BE2C (cell line): ENCODE results near the gene ARMC9.
"Not testable (repeated sequence)": the region's sequence is repeated elsewhere in the genome, so short reads cannot be mapped to it uniquely, and the experiment has no call there.

Experiments
- DNase-seq: peaks from one replicate; pipeline ENCODE4 v3.0.0-alpha.2; 2020
- H3K27me3 ChIP-seq: fragments of 250-450 bp; sonication (Bioruptor Pico); 2 replicates; pipeline ENCODE4 v1.5.1; 2020; ENCODE audit warnings: mild to moderate bottlenecking
- H3K36me3 ChIP-seq: fragments of 250-450 bp; sonication (Bioruptor Pico); 2 replicates; pipeline ENCODE4 v1.5.1; 2020; ENCODE audit warnings: mild to moderate bottlenecking
- H3K4me1 ChIP-seq: fragments of 250-450 bp; sonication (Bioruptor Pico); 2 replicates; pipeline ENCODE4 v1.5.1; 2020
- H3K4me3 ChIP-seq: 2 replicates; pipeline ENCODE4 v1.5.1; 2011; ENCODE audit warnings: low read depth, low read length
- H3K9me3 ChIP-seq: fragments of 250-450 bp; sonication (Bioruptor Pico); 2 replicates; pipeline ENCODE4 v1.5.1; 2020
- CTCF ChIP-seq: IDR thresholded peaks from 2 replicates; pipeline ENCODE4 v1.5.1; 2012; ENCODE audit warnings: mild to moderate bottlenecking, low read depth, low read length

Gene ARMC9

GRCh38 chr2:231299267-231299666, 100.8 kb downstream of the ARMC9 start:
- H3K36me3 ChIP-seq = 0 out of 2 replicates have a peak, but pooled peaks cover 4% of the 10 kb centered on the region
- TF ChIP-seq CTCF = no peak
- no peak for DNase-seq
- H3K4me3 ChIP-seq = no peak overlapping the region
- H3K27me3 ChIP-seq = no peaks in the 10 kb centered on the region
- H3K9me3 ChIP-seq = no peaks in the 10 kb centered on the region
- H3K4me1 ChIP-seq = peaks cover 2% of the 10 kb centered on the region; the same call in 1 of the 2 replicates

- Histone ChIP-seq H3K27me3 (no peaks in the 10 kb centered on the region), H3K36me3 (0 out of 2 replicates have a peak, but pooled peaks cover 4% of the 10 kb centered on the region), H3K9me3 (no peaks in the 10 kb centered on the region), H3K4me3 (no peak overlapping the region), H3K4me1 (peaks cover 5% of the 10 kb centered on the region)
- TF ChIP-seq CTCF = no peak
- no peak for DNase-seq
Measured at GRCh38 chr2:231300020-231300721, 101.7 kb downstream of the ARMC9 start.

GRCh38 chr2:231300722-231301076, 102.3 kb downstream of the ARMC9 start:
- H3K27me3 ChIP-seq = no peaks in the 10 kb centered on the region
- H3K9me3 ChIP-seq = no peaks in the 10 kb centered on the region
- H3K4me3 ChIP-seq = no peak overlapping the region
- no peak for DNase-seq
- H3K4me1 ChIP-seq = peaks cover 6% of the 10 kb centered on the region
- TF ChIP-seq CTCF = no peak
- H3K36me3 ChIP-seq = 0 out of 2 replicates have a peak, but pooled peaks cover 4% of the 10 kb centered on the region

- H3K4me3 ChIP-seq, H3K9me3 ChIP-seq, H3K27me3 ChIP-seq, H3K4me1 ChIP-seq, DNase-seq, H3K36me3 ChIP-seq: not testable (repeated sequence)
Measured at GRCh38 chr2:231304259-231304658, 105.8 kb downstream of the ARMC9 start.

- peaks cover 4% of the 10 kb centered on the region for H3K4me1 ChIP-seq
- no peak for DNase-seq
Measured at GRCh38 chr2:231305221-231305620, 106.8 kb downstream of the ARMC9 start.

GRCh38 chr2:231306791-231307393, 108.5 kb downstream of the ARMC9 start:
- Histone ChIP-seq H3K36me3 (no peaks in the 10 kb centered on the region), H3K4me1 (peaks cover 4% of the 10 kb centered on the region), H3K27me3 (no peaks in the 10 kb centered on the region), H3K9me3 (no peaks in the 10 kb centered on the region), H3K4me3 (no peak overlapping the region)
- no peak for TF ChIP-seq CTCF
- DNase-seq = no peak

More at GRCh38 chr2:231305221-231305620, 106.8 kb downstream of the ARMC9 start:
- H3K4me3 ChIP-seq = no peak overlapping the region
- no peaks in the 10 kb centered on the region for H3K36me3 ChIP-seq
- no peaks in the 10 kb centered on the region for H3K27me3 ChIP-seq
- TF ChIP-seq CTCF = no peak
- H3K9me3 ChIP-seq = no peaks in the 10 kb centered on the region
